Activated CD8-positive, alpha-beta memory T cell treated with anti-CD3 and anti-CD28 coated beads for 48 hours (primary cell): Measurements from ENCODE around the gene ZNF274.
"Not testable (repeated sequence)": the region's sequence is repeated elsewhere in the genome, so short reads cannot be mapped to it uniquely, and the experiment has no call there.

Experiments
- DNase-seq, 3 experiments: peaks; one replicate each; pipeline ENCODE4 v3.0.0-alpha.2; 2020; ENCODE audit warnings: low read depth in 2 of 3, low spot score in 2 of 3

Gene ZNF274

GRCh38 chr19:58212336-58213074 is 29.6 kb downstream of the ZNF274 start:
- no peak for DNase-seq

GRCh38 chr19:58213075-58213369 is 30.2 kb downstream of the ZNF274 start:
- DNase-seq = no peak

- DNase-seq = no peak
These were observed 34.2 kb downstream of the ZNF274 start for GRCh38 chr19:58217069-58217481.

- DNase-seq = no peak
These were observed 34.9 kb downstream of the ZNF274 start for GRCh38 chr19:58217607-58218391.

- no peak for DNase-seq
These were observed 36.0 kb downstream of the ZNF274 start for GRCh38 chr19:58218899-58219298.

- peak in 1 of 3 experiments; percentile 4 for DNase-seq
These were observed 45.2 kb downstream of the ZNF274 start for GRCh38 chr19:58227964-58228584.

- peak; percentile 35 to 60 (median 55) for DNase-seq
These were observed 45.9 kb downstream of the ZNF274 start, which contains the start of gene ZNF544 for GRCh38 chr19:58228585-58229254. ZNF544 (plus strand) TSS chr19:58228914; CDS start chr19:58244024, 15,110 bp downstream.

GRCh38 chr19:58229255-58229639 is 46.4 kb downstream of the ZNF274 start:
- DNase-seq = peak in 1 of 3 experiments; percentile 4

GRCh38 chr19:58237324-58237723 is 54.5 kb downstream of the ZNF274 start:
- no peak for DNase-seq

GRCh38 chr19:58243351-58243750 is 60.5 kb downstream of the ZNF274 start:
- no peak for DNase-seq

- DNase-seq = no peak
These were observed 66.0 kb downstream of the ZNF274 start for GRCh38 chr19:58248886-58249285.

- no peak for DNase-seq
These were observed 69.3 kb downstream of the ZNF274 start for GRCh38 chr19:58252102-58252685.

GRCh38 chr19:58258259-58258658 is 75.4 kb downstream of the ZNF274 start:
- not testable (repeated sequence) for DNase-seq

- DNase-seq = no peak
These were observed 78.7 kb downstream of the ZNF274 start for GRCh38 chr19:58261600-58261967.

GRCh38 chr19:58261968-58262921 is 79.4 kb downstream of the ZNF274 start:
- no peak for DNase-seq

- no peak for DNase-seq
These were observed 80.0 kb downstream of the ZNF274 start for GRCh38 chr19:58262922-58263296.
